Gastrocnemius medialis (tissue), 4 donors: Measurements from ENCODE around the gene CDHR4.

ENCODE experiments used
- CTCF ChIP-seq, 5 experiments: fragments of 450-650 bp in 3 of 5; fragments of 200-600 bp in 2 of 5; sonication (generic) in 2 of 5; IDR thresholded peaks in 4 of 5; conservative IDR thresholded peaks in 1 of 5; 1 replicate in 4 of 5; 2 replicates in 1 of 5; pipeline ENCODE4 v1.5.1; 2016 to 2019; ENCODE audit warnings: antibody characterized with exemption in 5 of 5, mild to moderate bottlenecking in 3 of 5, moderate library complexity in 3 of 5
- POLR2A ChIP-seq, 2 donors: fragments of 450-650 bp; IDR thresholded peaks; one replicate each; pipeline ENCODE4 v1.6.1; 2017; ENCODE audit warnings: antibody characterized with exemption in 2 of 2, mild to moderate bottlenecking in 2 of 2, moderate library complexity in 2 of 2

GRCh38 chr3:49757197-49757596 is 42.5 kb downstream of the CDHR4 start:
- TF ChIP-seq CTCF (IDR thresholded peaks at IDR 0.05 in 4 of 5, conservative IDR thresholded peaks at IDR 0.05 in 1 of 5) (no peak), POLR2A (IDR thresholded peaks at IDR 0.05) (no peak)
